Loucy (cell line): ENCODE results near the gene PEDS1.
A peak's percentile ranks its signal among the peaks of the same experiment; 100 is the strongest.

Experiments
- H2AFZ ChIP-seq: fragments of 200-600 bp; sonication (generic); 2 replicates; pipeline ENCODE4 v1.6.0; 2016; ENCODE audit warnings: antibody characterized with exemption, mild to moderate bottlenecking, low read length, moderate library complexity
- H3F3A ChIP-seq: fragments of 200-600 bp; 2 replicates; pipeline ENCODE4 v1.6.0; 2016; ENCODE audit warnings: antibody characterized with exemption, low read depth, mild to moderate bottlenecking
- H3K27me3 ChIP-seq: fragments of 200-600 bp; sonication (generic); 2 replicates; pipeline ENCODE4 v1.6.1; 2014; ENCODE audit warnings: low read length, mild to moderate bottlenecking; ENCODE audit not compliant: insufficient read depth, poor library complexity, severe bottlenecking
- H3K36me3 ChIP-seq: fragments of 200-600 bp; sonication (generic); 2 replicates; pipeline ENCODE4 v1.6.1; 2016; ENCODE audit warnings: low read length; ENCODE audit not compliant: insufficient read depth
- H3K4me1 ChIP-seq: fragments of 200-600 bp; sonication (generic); 2 replicates; pipeline ENCODE4 v1.5.1; 2014; ENCODE audit warnings: low read length, mild to moderate bottlenecking; ENCODE audit not compliant: insufficient read depth, poor library complexity, severe bottlenecking
- H3K4me2 ChIP-seq: fragments of 200-600 bp; sonication (generic); 2 replicates; pipeline ENCODE4 v1.6.0; 2014; ENCODE audit warnings: antibody characterized with exemption, low read length, low read depth, mild to moderate bottlenecking; ENCODE audit not compliant: poor library complexity, severe bottlenecking
- H3K4me3 ChIP-seq: fragments of 200-600 bp; sonication (generic); 2 replicates; pipeline ENCODE4 v1.5.1; 2014; ENCODE audit warnings: low read length, mild to moderate bottlenecking, mixed read lengths; ENCODE audit not compliant: poor library complexity, severe bottlenecking
- H3K79me2 ChIP-seq: fragments of 200-600 bp; sonication (generic); 2 replicates; pipeline ENCODE4 v1.6.1; 2014; ENCODE audit warnings: low read length; ENCODE audit not compliant: insufficient read depth
- H3K9ac ChIP-seq: fragments of 200-600 bp; sonication (generic); 2 replicates; pipeline ENCODE4 v1.6.0; 2014; ENCODE audit warnings: mild to moderate bottlenecking, low read depth, low read length, moderate library complexity; ENCODE audit not compliant: poor library complexity, severe bottlenecking
- H3K9me2 ChIP-seq: fragments of 200-600 bp; sonication (generic); replicated peaks from 2 replicates; pipeline ENCODE4 v1.6.1; 2016; ENCODE audit warnings: low read depth, low read length, mixed read lengths
- H3K9me3 ChIP-seq: fragments of 200-600 bp; sonication (generic); 2 replicates; pipeline ENCODE4 v1.6.1; 2014; ENCODE audit warnings: mild to moderate bottlenecking, antibody characterized with exemption, low read length, low read depth; ENCODE audit not compliant: insufficient read depth
- H4K20me1 ChIP-seq: fragments of 200-600 bp; sonication (generic); 2 replicates; pipeline ENCODE4 v1.6.0; 2014; ENCODE audit warnings: antibody characterized with exemption, low read length, mild to moderate bottlenecking; ENCODE audit not compliant: insufficient read depth, poor library complexity, severe bottlenecking
- EZH2phosphoT487 ChIP-seq: fragments of 200-600 bp; IDR thresholded peaks from 2 replicates; pipeline ENCODE4 v1.6.1; 2018; ENCODE audit warnings: antibody characterized with exemption, mild to moderate bottlenecking, moderate library complexity, borderline replicate concordance
- TF ChIP-seq, protein P1 (sequence below): fragments of 200-600 bp; sonication (generic); conservative IDR thresholded peaks from 2 replicates; pipeline ENCODE4 v1.5.1; 2014; ENCODE audit warnings: mild to moderate bottlenecking, antibody characterized with exemption, low read length

Gene PEDS1

DNA sequence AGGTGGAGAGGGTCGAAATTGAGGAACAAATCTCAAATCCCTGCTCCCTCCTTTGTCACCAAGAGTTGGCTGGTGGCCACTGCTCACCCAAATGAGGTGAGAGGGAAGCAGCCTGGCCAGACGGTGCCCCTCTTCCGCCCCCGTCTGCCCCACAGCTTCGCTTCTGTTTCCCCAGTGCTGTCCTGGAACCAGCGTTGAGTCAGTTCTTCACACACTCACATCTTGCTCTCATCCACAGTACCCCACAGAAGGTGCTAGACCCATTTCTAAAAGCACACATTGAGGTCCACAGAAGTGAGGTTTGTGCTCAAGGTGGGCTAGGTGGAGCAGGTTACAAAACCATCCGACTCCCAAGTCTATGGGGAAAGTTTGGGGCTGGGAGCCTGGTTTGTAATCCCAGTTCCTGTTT lies 40.9 kb upstream of the PEDS1 start:
- Histone ChIP-seq H3K9ac (peak overlapping the region; percentile 95), H4K20me1 (peaks cover 13% of the 10 kb centered on the region)

DNA sequence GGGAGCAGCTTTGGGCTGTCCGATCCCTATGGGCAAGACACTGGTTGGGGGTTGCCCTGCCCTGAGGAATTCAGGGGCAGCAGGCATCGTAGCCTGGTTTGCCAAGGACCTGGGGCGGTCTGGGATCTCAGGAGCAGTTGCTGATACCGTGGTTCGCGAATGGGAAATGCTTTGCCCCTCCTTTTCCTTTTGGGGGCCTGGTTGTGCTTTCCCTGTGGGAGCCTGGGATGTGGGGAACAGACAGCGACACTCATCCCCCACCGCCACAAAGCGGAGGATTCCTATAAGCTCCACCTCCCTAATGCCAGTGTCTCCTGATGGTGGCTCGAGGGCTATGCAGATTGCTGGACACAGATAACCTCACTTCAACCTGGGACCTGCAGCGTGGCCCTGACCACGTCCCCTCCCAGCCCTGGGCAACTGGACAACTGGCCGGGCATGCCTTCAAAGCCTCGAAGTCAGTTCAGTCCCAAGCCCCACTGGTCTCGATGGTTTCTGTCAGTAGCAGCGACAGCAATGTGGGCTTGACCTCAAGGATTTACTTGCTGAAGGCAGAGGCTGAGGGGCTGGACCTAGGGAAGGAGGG lies 40.4 kb upstream of the PEDS1 start:
- peak overlapping the region; percentile 95 for H3K9ac ChIP-seq

More for the DNA sequence above, 40.9 kb upstream of the PEDS1 start:
- H3K4me3 ChIP-seq, result no peak overlapping the region
- H3F3A ChIP-seq, result no peaks in the 10 kb centered on the region
- no peaks in the 10 kb centered on the region for H3K9me3 ChIP-seq
- no peak overlapping the region for H2AFZ ChIP-seq
- H3K9me2 ChIP-seq, result no peaks in the 10 kb centered on the region
- peaks cover 20% of the 10 kb centered on the region for H3K79me2 ChIP-seq
- TF ChIP-seq EZH2phosphoT487, result no peak
- TF ChIP-seq, protein P1, sequence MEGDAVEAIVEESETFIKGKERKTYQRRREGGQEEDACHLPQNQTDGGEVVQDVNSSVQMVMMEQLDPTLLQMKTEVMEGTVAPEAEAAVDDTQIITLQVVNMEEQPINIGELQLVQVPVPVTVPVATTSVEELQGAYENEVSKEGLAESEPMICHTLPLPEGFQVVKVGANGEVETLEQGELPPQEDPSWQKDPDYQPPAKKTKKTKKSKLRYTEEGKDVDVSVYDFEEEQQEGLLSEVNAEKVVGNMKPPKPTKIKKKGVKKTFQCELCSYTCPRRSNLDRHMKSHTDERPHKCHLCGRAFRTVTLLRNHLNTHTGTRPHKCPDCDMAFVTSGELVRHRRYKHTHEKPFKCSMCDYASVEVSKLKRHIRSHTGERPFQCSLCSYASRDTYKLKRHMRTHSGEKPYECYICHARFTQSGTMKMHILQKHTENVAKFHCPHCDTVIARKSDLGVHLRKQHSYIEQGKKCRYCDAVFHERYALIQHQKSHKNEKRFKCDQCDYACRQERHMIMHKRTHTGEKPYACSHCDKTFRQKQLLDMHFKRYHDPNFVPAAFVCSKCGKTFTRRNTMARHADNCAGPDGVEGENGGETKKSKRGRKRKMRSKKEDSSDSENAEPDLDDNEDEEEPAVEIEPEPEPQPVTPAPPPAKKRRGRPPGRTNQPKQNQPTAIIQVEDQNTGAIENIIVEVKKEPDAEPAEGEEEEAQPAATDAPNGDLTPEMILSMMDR, result no peak
- no peaks in the 10 kb centered on the region for H3K27me3 ChIP-seq
- H3K36me3 ChIP-seq, result no peaks in the 10 kb centered on the region
- H3K4me2 ChIP-seq, result peak overlapping the region; percentile 22
- peaks cover 15% of the 10 kb centered on the region for H3K4me1 ChIP-seq

DNA sequence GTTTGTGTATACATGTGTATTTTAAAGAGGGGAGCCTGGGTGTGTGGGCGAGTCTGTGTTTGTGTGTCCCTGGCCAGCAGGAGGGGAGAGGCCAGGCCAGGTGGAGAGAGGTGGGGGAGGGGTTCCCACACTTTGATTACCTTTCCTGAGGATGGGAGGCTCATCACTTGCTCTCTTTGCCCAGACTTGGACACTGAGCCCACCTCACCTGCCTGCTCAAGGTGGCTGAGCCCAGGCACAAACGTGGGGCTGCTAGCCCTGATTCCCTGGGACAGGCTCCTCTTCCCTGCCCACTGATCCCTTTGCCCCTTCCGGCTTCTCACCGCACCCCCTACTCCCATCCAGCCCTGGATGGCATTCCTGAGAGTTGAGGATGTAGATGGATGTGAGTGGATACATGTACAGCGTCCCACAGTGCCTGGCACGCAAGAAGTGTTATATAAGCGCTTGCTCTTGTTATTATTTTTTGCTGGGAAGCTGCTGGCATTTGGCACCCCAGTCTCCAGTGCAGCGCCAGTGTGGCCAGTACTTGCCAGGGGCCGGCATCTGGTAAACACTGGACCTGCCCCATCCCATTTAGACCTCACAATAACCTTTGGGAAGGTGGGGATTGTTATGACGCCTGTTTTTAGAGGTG lies 39.8 kb upstream of the PEDS1 start:
- H3K9ac ChIP-seq, result peak overlapping the region; percentile 95
- no peaks in the 10 kb centered on the region for H3K27me3 ChIP-seq
- no peaks in the 10 kb centered on the region for H3K9me3 ChIP-seq
- no peaks in the 10 kb centered on the region for H3K36me3 ChIP-seq
- no peaks in the 10 kb centered on the region for H3K9me2 ChIP-seq
- H3K4me2 ChIP-seq, result peak overlapping the region; percentile 99
- H3K79me2 ChIP-seq, result peaks cover 20% of the 10 kb centered on the region
- no peaks in the 10 kb centered on the region for H3F3A ChIP-seq
- peaks cover 13% of the 10 kb centered on the region for H4K20me1 ChIP-seq
- H3K4me3 ChIP-seq, result peak overlapping the region; percentile 97
- no peak for TF ChIP-seq EZH2phosphoT487
- TF ChIP-seq, protein P1, result no peak
- peaks cover 15% of the 10 kb centered on the region for H3K4me1 ChIP-seq
- no peak overlapping the region for H2AFZ ChIP-seq

More for the DNA sequence above, 40.4 kb upstream of the PEDS1 start:
- H3K4me1 ChIP-seq, result peaks cover 15% of the 10 kb centered on the region
- no peaks in the 10 kb centered on the region for H3K27me3 ChIP-seq
- no peaks in the 10 kb centered on the region for H3K36me3 ChIP-seq
- peak overlapping the region; percentile 97 for H3K4me3 ChIP-seq
- no peak overlapping the region for H2AFZ ChIP-seq
- H3K9me2 ChIP-seq, result no peaks in the 10 kb centered on the region
- H3K4me2 ChIP-seq, result peak overlapping the region; percentile 99
- H3F3A ChIP-seq, result no peaks in the 10 kb centered on the region
- TF ChIP-seq, protein P1, result no peak
- TF ChIP-seq EZH2phosphoT487, result no peak
- no peaks in the 10 kb centered on the region for H3K9me3 ChIP-seq
- peaks cover 13% of the 10 kb centered on the region for H4K20me1 ChIP-seq
- peaks cover 20% of the 10 kb centered on the region for H3K79me2 ChIP-seq
